Activated CD4-positive, CD25-positive, alpha-beta regulatory T cell (primary cell): ENCODE results near the gene FRAS1.

ENCODE experiments used
- DNase-seq, 4 experiments: peaks; one replicate each; lab custom pipeline; 2025; lab: John Stamatoyannopoulos, UW

FRAS1 gene

GRCh38 chr4:78584863-78585547, 527.9 kb downstream of the FRAS1 start:
- DNase-seq = no peak

DNA sequence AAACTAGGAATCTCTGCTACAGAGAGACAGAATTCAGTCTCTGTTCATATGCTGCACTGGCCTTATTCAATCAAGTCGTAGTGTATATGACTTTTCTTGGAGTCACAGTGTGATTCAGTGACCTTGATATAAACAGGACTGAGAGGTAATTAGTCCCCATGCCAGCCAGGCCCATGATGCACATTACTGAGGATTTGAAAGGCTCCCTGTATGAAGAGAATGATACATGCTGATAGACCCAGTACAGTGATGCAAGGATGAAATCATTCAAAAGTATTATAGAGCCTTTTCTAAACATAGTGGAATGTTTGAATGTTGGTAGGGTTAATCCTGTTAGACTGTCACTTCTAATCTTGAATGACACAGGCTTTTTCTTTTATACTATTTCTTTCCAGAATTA, 528.5 kb downstream of the FRAS1 start:
- no peak for DNase-seq

GRCh38 chr4:78588894-78589545, 531.9 kb downstream of the FRAS1 start:
- no peak for DNase-seq

GRCh38 chr4:78591404-78591803, 534.3 kb downstream of the FRAS1 start:
- DNase-seq = no peak

DNA sequence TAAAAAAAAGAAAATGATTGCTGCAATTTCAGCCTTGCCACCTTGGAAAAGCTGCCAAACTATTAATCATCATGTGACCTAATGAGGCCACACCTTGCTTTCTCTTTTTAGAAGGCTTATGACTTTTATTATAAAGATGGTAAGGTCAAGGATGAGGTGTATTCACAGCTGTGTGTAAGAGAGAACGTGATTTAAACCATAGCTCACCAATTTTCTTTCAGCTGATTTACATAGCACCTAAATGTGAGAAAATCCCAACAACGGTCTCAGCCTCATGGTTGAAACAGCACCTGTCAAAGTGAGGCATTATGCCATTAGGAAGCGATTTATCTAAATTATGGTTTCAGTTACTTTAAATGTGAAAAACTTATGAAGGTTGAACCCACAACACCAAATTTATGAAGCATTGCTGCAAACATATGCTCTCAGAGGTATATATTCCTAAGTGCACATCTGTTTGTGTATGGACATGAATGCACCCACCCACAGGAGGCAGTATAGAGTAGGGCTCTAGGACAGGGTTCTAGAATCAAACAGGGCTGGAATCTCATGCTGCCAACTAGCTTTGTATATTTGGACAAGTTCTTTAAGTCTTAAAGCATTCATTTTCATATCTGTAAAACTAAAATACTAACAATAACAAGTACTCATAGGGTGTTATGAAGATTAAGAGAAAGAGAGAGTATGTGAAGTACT, 535.1 kb downstream of the FRAS1 start:
- no peak for DNase-seq
